ENCODE data around the gene NELL1. TPM values are rescaled to one million over a fixed set of nuclear protein-coding genes. Genes with fewer than 3 reads are reported as not detected.

NELL1 gene
- total and polyA plus RNA-seq, 4 donors, result 0.05 to 0.31 (median 0.12) TPM; not detected in 1

- ATAC-seq (ENCODE audit: insufficient read depth, low FRiP score) (no peak), DNase-seq (no peak)
- TF ChIP-seq, protein P1, sequence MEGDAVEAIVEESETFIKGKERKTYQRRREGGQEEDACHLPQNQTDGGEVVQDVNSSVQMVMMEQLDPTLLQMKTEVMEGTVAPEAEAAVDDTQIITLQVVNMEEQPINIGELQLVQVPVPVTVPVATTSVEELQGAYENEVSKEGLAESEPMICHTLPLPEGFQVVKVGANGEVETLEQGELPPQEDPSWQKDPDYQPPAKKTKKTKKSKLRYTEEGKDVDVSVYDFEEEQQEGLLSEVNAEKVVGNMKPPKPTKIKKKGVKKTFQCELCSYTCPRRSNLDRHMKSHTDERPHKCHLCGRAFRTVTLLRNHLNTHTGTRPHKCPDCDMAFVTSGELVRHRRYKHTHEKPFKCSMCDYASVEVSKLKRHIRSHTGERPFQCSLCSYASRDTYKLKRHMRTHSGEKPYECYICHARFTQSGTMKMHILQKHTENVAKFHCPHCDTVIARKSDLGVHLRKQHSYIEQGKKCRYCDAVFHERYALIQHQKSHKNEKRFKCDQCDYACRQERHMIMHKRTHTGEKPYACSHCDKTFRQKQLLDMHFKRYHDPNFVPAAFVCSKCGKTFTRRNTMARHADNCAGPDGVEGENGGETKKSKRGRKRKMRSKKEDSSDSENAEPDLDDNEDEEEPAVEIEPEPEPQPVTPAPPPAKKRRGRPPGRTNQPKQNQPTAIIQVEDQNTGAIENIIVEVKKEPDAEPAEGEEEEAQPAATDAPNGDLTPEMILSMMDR (IDR thresholded peaks at IDR 0.05; ENCODE audit: control extremely low read depth, extremely low read depth), result no peak
- no peak overlapping the region for H3K4me3 ChIP-seq
- no peak overlapping the region for H3K9ac ChIP-seq (ENCODE audit: insufficient read depth in 1 of 2, low read length in 2 of 2)
- no peaks in the 10 kb centered on the region for H3K4me1 ChIP-seq (ENCODE audit: control insufficient read depth in 5 of 5, insufficient read depth in 5 of 5, low read length in 5 of 5)
- no peaks in the 10 kb centered on the region for H3K9me3 ChIP-seq (ENCODE audit: control insufficient read depth in 4 of 4, insufficient read depth in 3 of 4, low read length in 3 of 4)
- no peaks in the 10 kb centered on the region for H3K36me3 ChIP-seq (ENCODE audit: control insufficient read depth in 4 of 4, insufficient read depth in 4 of 4, low read length in 4 of 4)
- H3K27ac ChIP-seq (ENCODE audit: low read depth in 1 of 2, low read length in 1 of 2), result no peak overlapping the region
- 82 to 85% methylated on average over 2 of the region's 2 CpGs for WGBS, 2 donors
- H3K27me3 ChIP-seq (ENCODE audit: control insufficient read depth in 3 of 3, insufficient read depth in 3 of 3, low read length in 2 of 3), result no peaks in the 10 kb centered on the region
These were observed 589.0 kb downstream of the NELL1 start for GRCh38 chr11:21258414-21258813.

DNA sequence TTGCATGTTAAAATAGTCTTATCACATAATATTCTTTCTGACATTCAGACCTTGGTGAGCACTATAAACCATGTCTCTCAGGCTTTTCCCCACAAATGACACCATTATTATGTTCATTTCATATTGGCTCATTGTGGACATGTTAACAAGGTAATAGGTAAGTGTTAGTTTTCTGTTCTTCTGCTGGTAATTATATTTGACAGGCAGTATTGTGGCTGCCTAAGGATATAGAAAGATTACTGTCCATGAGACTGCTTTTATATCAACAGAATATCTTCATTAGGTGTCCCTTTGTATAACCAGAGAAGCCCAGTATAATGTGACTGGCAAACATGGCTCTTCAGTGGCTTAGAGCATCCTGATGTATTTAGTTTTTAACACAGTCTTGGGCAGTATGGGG is 590.7 kb downstream of the NELL1 start:
- H3K4me3 ChIP-seq, result no peak overlapping the region
- H3K36me3 ChIP-seq (ENCODE audit: control insufficient read depth in 4 of 4, insufficient read depth in 4 of 4, low read length in 4 of 4), result no peaks in the 10 kb centered on the region
- ATAC-seq (ENCODE audit: insufficient read depth, low FRiP score) (no peak), DNase-seq (no peak)
- no peaks in the 10 kb centered on the region for H3K27me3 ChIP-seq (ENCODE audit: control insufficient read depth in 3 of 3, insufficient read depth in 3 of 3, low read length in 2 of 3)
- H3K9me3 ChIP-seq (ENCODE audit: control insufficient read depth in 4 of 4, insufficient read depth in 3 of 4, low read length in 3 of 4), result no peaks in the 10 kb centered on the region
- TF ChIP-seq, protein P1 (IDR thresholded peaks at IDR 0.05; ENCODE audit: control extremely low read depth, extremely low read depth), result no peak
- no peak overlapping the region for H3K27ac ChIP-seq (ENCODE audit: low read depth in 1 of 2, low read length in 1 of 2)
- H3K9ac ChIP-seq (ENCODE audit: insufficient read depth in 1 of 2, low read length in 2 of 2), result no peak overlapping the region
- no peaks in the 10 kb centered on the region for H3K4me1 ChIP-seq (ENCODE audit: control insufficient read depth in 5 of 5, insufficient read depth in 5 of 5, low read length in 5 of 5)

GRCh38 chr11:21262992-21263391 is 593.6 kb downstream of the NELL1 start:
- no peak for ATAC-seq (ENCODE audit: insufficient read depth, low FRiP score)
- no peak overlapping the region for H3K9ac ChIP-seq (ENCODE audit: insufficient read depth in 1 of 2, low read length in 2 of 2)
- no peak for DNase-seq
- no peaks in the 10 kb centered on the region for H3K9me3 ChIP-seq (ENCODE audit: control insufficient read depth in 4 of 4, insufficient read depth in 3 of 4, low read length in 3 of 4)
- H3K36me3 ChIP-seq (ENCODE audit: control insufficient read depth in 4 of 4, insufficient read depth in 4 of 4, low read length in 4 of 4), result no peaks in the 10 kb centered on the region
- no peaks in the 10 kb centered on the region for H3K27me3 ChIP-seq (ENCODE audit: control insufficient read depth in 3 of 3, insufficient read depth in 3 of 3, low read length in 2 of 3)
- no peak overlapping the region for H3K27ac ChIP-seq (ENCODE audit: low read depth in 1 of 2, low read length in 1 of 2)
- TF ChIP-seq, protein P1 (IDR thresholded peaks at IDR 0.05; ENCODE audit: control extremely low read depth, extremely low read depth), result no peak
- 42 to 65% methylated on average over 4 of the region's 4 CpGs for WGBS, 2 donors
- no peaks in the 10 kb centered on the region for H3K4me1 ChIP-seq (ENCODE audit: control insufficient read depth in 5 of 5, insufficient read depth in 5 of 5, low read length in 5 of 5)
- no peak overlapping the region for H3K4me3 ChIP-seq

DNA sequence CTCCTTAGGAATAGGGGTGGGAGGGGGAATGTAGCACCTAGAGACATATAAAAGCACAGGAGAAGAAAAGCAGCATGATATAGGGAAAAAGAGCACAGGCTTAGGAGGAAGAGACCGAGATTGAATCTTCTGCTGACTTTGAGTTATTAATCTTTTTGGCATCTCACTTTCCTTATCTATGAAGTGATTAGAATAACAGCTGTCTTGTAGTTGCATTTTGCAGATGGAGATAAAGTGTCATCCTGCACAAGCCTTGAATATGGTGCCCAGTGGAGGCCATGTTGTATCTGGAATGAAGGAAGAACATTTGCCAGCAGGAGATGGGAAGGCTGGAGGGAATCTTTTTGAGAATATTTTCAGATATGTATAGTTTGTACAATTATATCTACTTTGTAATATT is 594.7 kb downstream of the NELL1 start:
- no peak for ATAC-seq (ENCODE audit: insufficient read depth, low FRiP score)
- WGBS, 2 donors, result 67 to 82% methylated on average over 1 of the region's 1 CpG
- Histone ChIP-seq H3K4me3 (no peak overlapping the region), H3K4me1 (ENCODE audit: control insufficient read depth in 5 of 5, insufficient read depth in 5 of 5, low read length in 5 of 5) (no peaks in the 10 kb centered on the region), H3K36me3 (ENCODE audit: control insufficient read depth in 4 of 4, insufficient read depth in 4 of 4, low read length in 4 of 4) (no peaks in the 10 kb centered on the region), H3K27me3 (ENCODE audit: control insufficient read depth in 3 of 3, insufficient read depth in 3 of 3, low read length in 2 of 3) (no peaks in the 10 kb centered on the region), H3K9me3 (ENCODE audit: control insufficient read depth in 4 of 4, insufficient read depth in 3 of 4, low read length in 3 of 4) (no peaks in the 10 kb centered on the region), H3K9ac (ENCODE audit: insufficient read depth in 1 of 2, low read length in 2 of 2) (no peak overlapping the region), H3K27ac (ENCODE audit: low read depth in 1 of 2, low read length in 1 of 2) (no peak overlapping the region)
- DNase-seq, result no peak
- TF ChIP-seq, protein P1 (IDR thresholded peaks at IDR 0.05; ENCODE audit: control extremely low read depth, extremely low read depth), result no peak
